Esophagus muscularis mucosa (tissue), 4 donors: ENCODE data around the gene ZNF513. TPM values are rescaled to one million over a fixed set of nuclear protein-coding genes. Genes with fewer than 3 reads are reported as not detected.
A peak's percentile ranks its signal among the peaks of the same experiment; 100 is the strongest.

Experiments
- DNase-seq: peaks from one replicate; pipeline ENCODE4 v3.0.0-alpha.2; 2017; ENCODE audit errors: extremely low spot score
- H3K27ac ChIP-seq, 4 donors: fragments of 200-600 bp; sonication (generic); replicated peaks in 1 of 4; 1 replicate in 3 of 4; 2 replicates in 1 of 4; pipeline ENCODE4 v1.5.1; 2016 to 2019; ENCODE audit warnings: mild to moderate bottlenecking in 1 of 4
- H3K27me3 ChIP-seq, 4 donors: fragments of 200-600 bp; sonication (generic); one replicate each; pipeline versions ENCODE4 v1.5.1 to v1.6.0; 2016 to 2019
- H3K36me3 ChIP-seq, 4 donors: fragments of 200-600 bp; sonication (generic); one replicate each; pipeline ENCODE4 v1.5.1; 2016 to 2019
- H3K4me1 ChIP-seq, 4 donors: fragments of 200-600 bp; sonication (generic); one replicate each; pipeline ENCODE4 v1.5.1; 2016 to 2019
- H3K4me3 ChIP-seq, 4 donors: fragments of 200-600 bp; sonication (generic); 1 replicate in 2 of 4; 2 replicates in 2 of 4; pipeline ENCODE4 v1.5.1; 2016 to 2019; ENCODE audit warnings: mild to moderate bottlenecking in 4 of 4, moderate library complexity in 1 of 4
- H3K9me3 ChIP-seq, 4 donors: fragments of 200-600 bp; sonication (generic); 1 replicate in 3 of 4; 2 replicates in 1 of 4; pipeline ENCODE4 v1.5.1; 2016 to 2019
- CTCF ChIP-seq, 3 experiments: fragments of 200-600 bp in 2 of 3; fragments of 450-650 bp in 1 of 3; sonication (generic) in 2 of 3; IDR thresholded peaks; one replicate each; pipeline ENCODE4 v1.5.1; 2017 to 2019; ENCODE audit warnings: antibody characterized with exemption in 3 of 3, mild to moderate bottlenecking in 2 of 3, moderate library complexity in 1 of 3
- EP300 ChIP-seq: sonication (generic); formaldehyde crosslinking; IDR thresholded peaks from one replicate; pipeline ENCODE4 v1.6.1; 2017; ENCODE audit warnings: antibody characterized with exemption
- POLR2A ChIP-seq: fragments of 450-650 bp; IDR thresholded peaks from one replicate; pipeline ENCODE4 v1.6.1; 2017; ENCODE audit warnings: antibody characterized with exemption, moderate library complexity, mild to moderate bottlenecking, low read depth
- POLR2AphosphoS5 ChIP-seq, 2 donors: sonication (generic); formaldehyde crosslinking; IDR thresholded peaks; one replicate each; pipeline ENCODE4 v1.6.1; 2017; ENCODE audit warnings: antibody characterized with exemption in 2 of 2
- WGBS: methylation state at CpG from one replicate; pipeline ENCODE4 v1.1.5; 2018; 5-methylcytosine and 5-hydroxymethylcytosine counted together
- intact Hi-C: fragments of 100-400 bp; cut with DNase I; formaldehyde crosslinking; loops from one replicate; pipeline ENCODE4 v1.15.1; 2023
- total RNA-seq, 4 donors: library from RNA; depleted of rRNA; stranded (reverse); fragments of >200 nt; gene quantifications; one replicate each; pipeline versions ENCODE4 v1.1.0 to v1.2.1, GENCODE V29; 2016

Gene ZNF513
- total RNA-seq, 4 donors from 2014 or later, result 8.3 to 14.5 (median 11.4) TPM

DNA sequence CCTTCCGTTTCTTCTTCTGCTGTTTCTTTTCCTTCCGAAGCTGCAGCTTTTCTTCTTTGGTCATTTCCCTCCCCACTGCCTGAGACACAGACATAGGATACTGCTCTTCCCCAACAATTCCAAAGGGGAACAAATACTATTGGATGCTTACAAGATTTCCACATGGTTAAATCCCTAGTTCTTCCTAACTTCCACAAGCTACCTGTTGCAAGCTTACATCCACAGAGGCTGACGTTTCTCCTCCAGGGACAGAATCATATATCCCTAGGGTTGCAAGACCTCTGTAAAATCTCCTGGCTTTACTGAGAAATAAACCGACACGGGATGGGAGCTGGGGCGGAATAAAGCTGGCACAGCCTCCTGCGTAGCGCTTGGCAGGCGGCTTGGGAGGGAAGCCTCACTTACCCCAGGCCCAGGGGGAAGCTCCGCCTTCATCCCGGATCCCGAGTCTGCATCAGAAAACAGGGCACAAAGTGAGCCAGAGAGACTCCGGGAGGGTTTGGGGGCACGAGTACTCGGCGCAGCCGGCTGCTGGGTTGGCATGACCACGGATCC lies 11.0 kb downstream of the ZNF513 start:
- Histone ChIP-seq H3K4me3 (peak overlapping the region; percentile 86 to 94 (median 89)), H3K27ac (peak overlapping the region; percentile 88 to 99 (median 95)), H3K36me3 (peaks cover 50 to 69% (median 65%) of the 10 kb centered on the region in 4 donors), H3K27me3 (no peaks in the 10 kb centered on the region), H3K4me1 (peaks cover 28 to 46% (median 38%) of the 10 kb centered on the region in 4 donors), H3K9me3 (no peaks in the 10 kb centered on the region)
- intact Hi-C loops, result loop anchor here (5.0 to 10.0 kb wide), 3 partner anchors 38 to 155 kb away; partner anchors contain the start of genes ATRAID, CAD, MPV17 and PPM1G
- TF ChIP-seq POLR2A (no peak), CTCF (IDR thresholded peaks at IDR 0.05) (no peak), POLR2AphosphoS5 (IDR thresholded peaks at IDR 0.05) (no peak), EP300 (no peak)
- no peak for DNase-seq
- WGBS, result 2% methylated on average over 7 of the region's 18 CpGs

- Histone ChIP-seq H3K4me1 (peaks cover 5 to 10% (median 6%) of the 10 kb centered on the region in 4 donors), H3K27me3 (no peaks in the 10 kb centered on the region), H3K27ac (no peak overlapping the region), H3K36me3 (peaks cover 47 to 61% (median 56%) of the 10 kb centered on the region in 4 donors), H3K9me3 (no peaks in the 10 kb centered on the region), H3K4me3 (no peak overlapping the region)
- no peak for TF ChIP-seq CTCF (IDR thresholded peaks at IDR 0.05)
- TF ChIP-seq POLR2AphosphoS5 (IDR thresholded peaks at IDR 0.05), result no peak
- TF ChIP-seq EP300, result no peak
- no peak for TF ChIP-seq POLR2A
- intact Hi-C loops, result no loop called here
- no peak for DNase-seq
- 84% methylated on average over 2 of the region's 2 CpGs for WGBS
These were observed 16.6 kb downstream of the ZNF513 start for GRCh38 chr2:27363933-27364332.

GRCh38 chr2:27362678-27363420 lies 17.7 kb downstream of the ZNF513 start:
- Histone ChIP-seq H3K4me1 (peaks cover 6 to 8% (median 7%) of the 10 kb centered on the region in 4 donors), H3K27me3 (no peaks in the 10 kb centered on the region), H3K27ac (no peak overlapping the region), H3K4me3 (no peak overlapping the region), H3K36me3 (peaks cover 45 to 50% (median 46%) of the 10 kb centered on the region in 4 donors), H3K9me3 (no peaks in the 10 kb centered on the region)
- DNase-seq, result no peak
- TF ChIP-seq EP300 (no peak), POLR2A (no peak), POLR2AphosphoS5 (IDR thresholded peaks at IDR 0.05) (no peak), CTCF (IDR thresholded peaks at IDR 0.05) (no peak)
- WGBS, result 92% methylated on average over 4 of the region's 4 CpGs
- intact Hi-C loops, result no loop called here

GRCh38 chr2:27356382-27357181 lies 24.0 kb downstream of the ZNF513 start, which contains the start of gene GTF3C2:
Gene GTF3C2 (minus strand): TSS chr2:27356764. CDS start chr2:27343554, 13,210 bp downstream.
- Histone ChIP-seq H3K4me1 (peaks cover 27 to 47% (median 40%) of the 10 kb centered on the region in 4 donors), H3K9me3 (no peaks in the 10 kb centered on the region), H3K36me3 (no peaks in the 10 kb centered on the region), H3K27ac (peak within 1 kb of the TSS; percentile 85 to 92 (median 88)), H3K27me3 (no peaks in the 10 kb centered on the region), H3K4me3 (peak within 1 kb of the TSS; percentile 83 to 94 (median 91))
- TF ChIP-seq CTCF (IDR thresholded peaks at IDR 0.05), result peak in 2 of 3 experiments; percentile 9 to 17
- TF ChIP-seq POLR2AphosphoS5 (IDR thresholded peaks at IDR 0.05), result peak; percentile 75 to 87
- TF ChIP-seq EP300, result no peak
- peak; percentile 99 for DNase-seq
- under 1% methylated on average over 32 of the region's 67 CpGs for WGBS
- intact Hi-C loops, result loop anchor here (5.0 kb wide), 1 partner anchor 34 kb away; the partner anchor contains the start of gene MPV17
